Parathyroid adenoma (tissue), 2 donors: ENCODE measurements around the gene WNK2.
"Not testable (repeated sequence)": the region's sequence is repeated elsewhere in the genome, so short reads cannot be mapped to it uniquely, and the experiment has no call there.

Experiments used
- H2AFZ ChIP-seq: fragments of 300-600 bp; sonication (generic); one replicate; pipeline ENCODE4 v1.7.0; 2017; ENCODE audit warnings: antibody characterized with exemption, mild to moderate bottlenecking
- H3K27ac ChIP-seq: fragments of 300-600 bp; sonication (generic); one replicate; pipeline ENCODE4 v1.7.0; 2017
- H3K27me3 ChIP-seq: fragments of 300-600 bp; sonication (generic); one replicate; pipeline ENCODE4 v1.7.0; 2017; ENCODE audit warnings: low read length; ENCODE audit not compliant: control insufficient read depth, insufficient read depth
- H3K36me3 ChIP-seq: fragments of 300-600 bp; sonication (generic); one replicate; pipeline ENCODE4 v1.7.0; 2017; ENCODE audit warnings: low read length; ENCODE audit not compliant: control insufficient read depth, insufficient read depth
- H3K4me1 ChIP-seq: fragments of 300-600 bp; sonication (generic); one replicate; pipeline ENCODE4 v1.7.0; 2017; ENCODE audit warnings: control low read depth
- H3K4me2 ChIP-seq: fragments of 300-600 bp; sonication (generic); one replicate; pipeline ENCODE4 v1.7.0; 2017; ENCODE audit warnings: low read length
- H3K4me3 ChIP-seq: fragments of 300-600 bp; sonication (generic); one replicate; pipeline ENCODE4 v1.7.0; 2017; ENCODE audit warnings: low read depth, low read length
- H3K79me2 ChIP-seq: fragments of 300-600 bp; sonication (generic); one replicate; pipeline ENCODE4 v1.7.0; 2017; ENCODE audit warnings: control low read depth
- H3K9ac ChIP-seq: fragments of 300-600 bp; sonication (generic); one replicate; pipeline ENCODE4 v1.7.0; 2017; ENCODE audit warnings: mild to moderate bottlenecking
- H3K9me3 ChIP-seq: fragments of 300-600 bp; sonication (generic); one replicate; pipeline ENCODE4 v1.7.0; 2017; ENCODE audit warnings: low read length; ENCODE audit not compliant: control insufficient read depth
- TF ChIP-seq, protein P1 (sequence below): fragments of 300-600 bp; sonication (generic); IDR thresholded peaks from one replicate; pipeline ENCODE4 v1.7.0; 2017; ENCODE audit warnings: antibody characterized with exemption, mild to moderate bottlenecking
- donor health status: primary hyperparathyroidism.

WNK2 gene

DNA sequence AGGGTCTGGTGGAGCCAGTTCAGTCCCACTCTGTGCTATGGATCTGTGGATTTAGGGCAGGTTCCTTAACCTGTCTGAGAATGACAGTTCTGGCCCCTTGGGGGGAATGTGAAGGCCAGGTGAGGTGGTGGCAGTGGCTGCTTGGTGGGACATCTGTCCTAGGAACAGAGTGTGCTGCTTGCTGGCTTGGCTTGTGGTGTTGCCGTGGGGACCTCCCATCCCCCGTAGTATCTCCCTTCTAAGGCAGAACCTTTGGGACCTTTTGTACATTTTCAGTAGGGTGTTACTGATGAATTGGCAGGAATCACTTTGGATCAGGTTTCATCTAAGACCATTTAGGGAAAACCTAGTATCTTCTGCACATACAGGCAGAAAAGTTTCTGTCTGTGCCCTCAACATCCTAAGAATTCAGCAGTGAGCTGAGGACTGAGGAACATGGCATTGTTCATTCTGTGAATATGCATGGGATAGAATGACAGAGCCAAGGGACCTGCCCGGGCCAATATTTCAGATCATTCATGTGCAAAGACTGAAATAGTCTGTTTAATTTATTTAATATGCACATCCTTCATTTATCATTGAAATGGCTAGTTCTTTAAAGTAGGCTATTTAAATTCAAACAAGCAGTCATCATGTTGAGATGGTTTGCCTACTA, 64.6 kb downstream of the WNK2 start:
- Histone ChIP-seq H3K9me3 (no peaks in the 10 kb centered on the region), H3K9ac (no peak overlapping the region), H3K4me1 (no peaks in the 10 kb centered on the region), H3K4me2 (no peak overlapping the region), H3K4me3 (no peak overlapping the region), H2AFZ (no peak overlapping the region), H3K27me3 (no peaks in the 10 kb centered on the region), H3K36me3 (no peaks in the 10 kb centered on the region), H3K79me2 (no peaks in the 10 kb centered on the region), H3K27ac (no peak overlapping the region)
- TF ChIP-seq, protein P1, sequence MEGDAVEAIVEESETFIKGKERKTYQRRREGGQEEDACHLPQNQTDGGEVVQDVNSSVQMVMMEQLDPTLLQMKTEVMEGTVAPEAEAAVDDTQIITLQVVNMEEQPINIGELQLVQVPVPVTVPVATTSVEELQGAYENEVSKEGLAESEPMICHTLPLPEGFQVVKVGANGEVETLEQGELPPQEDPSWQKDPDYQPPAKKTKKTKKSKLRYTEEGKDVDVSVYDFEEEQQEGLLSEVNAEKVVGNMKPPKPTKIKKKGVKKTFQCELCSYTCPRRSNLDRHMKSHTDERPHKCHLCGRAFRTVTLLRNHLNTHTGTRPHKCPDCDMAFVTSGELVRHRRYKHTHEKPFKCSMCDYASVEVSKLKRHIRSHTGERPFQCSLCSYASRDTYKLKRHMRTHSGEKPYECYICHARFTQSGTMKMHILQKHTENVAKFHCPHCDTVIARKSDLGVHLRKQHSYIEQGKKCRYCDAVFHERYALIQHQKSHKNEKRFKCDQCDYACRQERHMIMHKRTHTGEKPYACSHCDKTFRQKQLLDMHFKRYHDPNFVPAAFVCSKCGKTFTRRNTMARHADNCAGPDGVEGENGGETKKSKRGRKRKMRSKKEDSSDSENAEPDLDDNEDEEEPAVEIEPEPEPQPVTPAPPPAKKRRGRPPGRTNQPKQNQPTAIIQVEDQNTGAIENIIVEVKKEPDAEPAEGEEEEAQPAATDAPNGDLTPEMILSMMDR = no peak

- no peaks in the 10 kb centered on the region for H3K9me3 ChIP-seq
- H3K27ac ChIP-seq = no peak overlapping the region
- TF ChIP-seq, protein P1 = no peak
- H3K36me3 ChIP-seq = no peaks in the 10 kb centered on the region
- H3K27me3 ChIP-seq = no peaks in the 10 kb centered on the region
- no peak overlapping the region for H3K9ac ChIP-seq
- H3K4me3 ChIP-seq = no peak overlapping the region
- H3K79me2 ChIP-seq = no peaks in the 10 kb centered on the region
- H2AFZ ChIP-seq = no peak overlapping the region
- no peak overlapping the region for H3K4me2 ChIP-seq
- no peaks in the 10 kb centered on the region for H3K4me1 ChIP-seq
Measured at GRCh38 chr9:93250185-93250584, 66.2 kb downstream of the WNK2 start.

DNA sequence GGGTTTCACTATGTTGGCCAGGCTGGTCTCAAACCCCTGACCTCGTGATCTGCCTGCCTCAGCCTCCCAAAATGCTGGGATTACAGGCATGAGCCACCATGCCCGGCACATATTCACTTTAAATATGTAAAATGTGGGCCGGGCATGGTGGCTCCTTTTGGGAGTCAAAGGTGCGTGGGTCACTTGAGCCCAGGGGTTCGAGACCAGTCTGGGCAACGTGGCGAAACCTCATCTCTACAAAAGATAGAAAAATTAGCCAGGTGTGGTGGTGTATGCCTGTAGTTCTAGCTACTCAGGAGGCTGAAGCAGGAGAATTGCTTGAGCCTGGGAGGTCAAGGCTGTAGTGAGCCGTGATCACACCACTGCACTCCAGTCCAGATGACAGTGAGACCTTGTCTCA, 67.4 kb downstream of the WNK2 start:
- not testable (repeated sequence) for H3K27me3 ChIP-seq, H3K4me2 ChIP-seq, H3K36me3 ChIP-seq, H3K9me3 ChIP-seq, H3K4me3 ChIP-seq, H3K4me1 ChIP-seq, H3K79me2 ChIP-seq, H3K9ac ChIP-seq, H2AFZ ChIP-seq, H3K27ac ChIP-seq

GRCh38 chr9:93252116-93252780, 68.3 kb downstream of the WNK2 start:
- Histone ChIP-seq H3K27me3 (no peaks in the 10 kb centered on the region), H3K4me1 (no peaks in the 10 kb centered on the region), H3K9me3 (no peaks in the 10 kb centered on the region), H3K9ac (no peak overlapping the region), H3K79me2 (no peaks in the 10 kb centered on the region), H2AFZ (no peak overlapping the region), H3K36me3 (no peaks in the 10 kb centered on the region), H3K27ac (no peak overlapping the region), H3K4me2 (no peak overlapping the region), H3K4me3 (no peak overlapping the region)
- TF ChIP-seq, protein P1 = no peak

DNA sequence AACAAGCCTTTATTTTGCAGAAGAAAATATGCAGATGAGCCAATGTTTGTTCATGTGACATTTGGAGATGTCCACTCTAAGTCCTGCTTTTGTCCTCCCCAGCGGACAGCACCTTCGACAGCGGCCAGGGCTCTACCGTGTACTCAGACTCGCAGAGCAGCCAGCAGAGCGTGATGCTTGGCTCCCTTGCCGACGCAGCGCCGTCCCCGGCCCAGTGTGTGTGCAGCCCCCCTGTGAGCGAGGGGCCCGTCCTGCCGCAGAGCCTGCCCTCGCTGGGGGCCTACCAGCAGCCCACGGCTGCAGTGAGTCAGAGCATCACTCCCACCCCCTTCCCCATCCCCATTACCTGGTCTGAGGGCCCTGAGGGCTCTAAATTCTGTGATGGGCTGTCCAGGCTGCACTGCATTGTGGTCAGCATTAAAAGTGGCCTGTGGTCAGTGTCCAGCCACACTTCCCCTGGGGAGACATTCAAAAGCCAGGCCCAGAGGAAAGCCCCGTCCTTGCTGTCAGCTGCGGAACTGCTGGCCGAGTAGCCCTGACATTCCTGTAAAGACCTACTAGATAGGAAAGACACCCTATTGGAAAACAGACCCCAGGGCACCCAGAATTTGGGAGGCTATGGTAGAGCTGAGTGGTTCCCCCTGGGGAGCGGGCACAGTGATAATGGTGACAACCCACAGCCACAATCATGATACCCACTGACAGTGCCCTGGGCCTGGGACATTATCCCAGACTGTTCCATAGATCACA, 69.0 kb downstream of the WNK2 start:
- H3K36me3 ChIP-seq = no peaks in the 10 kb centered on the region
- H3K4me2 ChIP-seq = no peak overlapping the region
- no peak overlapping the region for H3K4me3 ChIP-seq
- no peak overlapping the region for H3K9ac ChIP-seq
- no peak overlapping the region for H2AFZ ChIP-seq
- H3K4me1 ChIP-seq = no peaks in the 10 kb centered on the region
- H3K27me3 ChIP-seq = no peaks in the 10 kb centered on the region
- TF ChIP-seq, protein P1 = no peak
- no peaks in the 10 kb centered on the region for H3K9me3 ChIP-seq
- H3K79me2 ChIP-seq = no peaks in the 10 kb centered on the region
- H3K27ac ChIP-seq = no peak overlapping the region
